ENCODE data around the gene ELL. TPM values are rescaled to one million over a fixed set of nuclear protein-coding genes. Genes with fewer than 3 reads are reported as not detected.

The ELL gene
- total and polyA plus RNA-seq, 3 experiments from 2014 or later: 22.1 to 25.5 (median 24.4) TPM

- Histone ChIP-seq H3K9me3 (ENCODE audit: low read length) (no peaks in the 10 kb centered on the region), H3K4me3 (ENCODE audit: low read length) (peak overlapping the region; percentile 76), H3K4me1 (ENCODE audit: insufficient read depth, low read length) (peaks cover 27% of the 10 kb centered on the region), H3K36me3 (ENCODE audit: insufficient read depth, low read length) (no peaks in the 10 kb centered on the region), H3K27me3 (ENCODE audit: insufficient read depth, low read length, poor library complexity, severe bottlenecking) (no peaks in the 10 kb centered on the region), H3K27ac (ENCODE audit: low read depth, low read length) (peak overlapping the region; percentile 92)
- Mint-ChIP-seq H3K27me3 (peaks cover 0 to 2% of the 10 kb centered on the region in 2 donors), H3K27ac (peak overlapping the region; percentile 79 to 100 (median 96)), H3K4me3 (peak overlapping the region; percentile 87 to 98 (median 94)), H3K4me1 (peaks cover 38 to 47% (median 41%) of the 10 kb centered on the region in 3 donors), H3K9me3 (no peaks in the 10 kb centered on the region), H3K36me3 (peaks cover 0 to 20% (median 0%) of the 10 kb centered on the region in 3 donors)
- CTCF ChIA-PET: interaction anchor here (0.6 to 6.6 kb wide), 36 partner anchors 10 to 519 kb away, joined by 3 to 81 read pairs (median 4); partner anchors contain the start of genes FKBP8, KXD1, REX1BD and UBA52
- peak; percentile 39 to 74 (median 57) for DNase-seq
- POLR2A ChIA-PET: interaction anchor here (0.5 to 3.5 kb wide), 9 partner anchors 18 to 239 kb away, joined by 3 to 38 read pairs (median 4); partner anchors contain the start of genes REX1BD and UBA52
Measured at GRCh38 chr19:18519962-18520847, 1.7 kb downstream of the ELL start.

GRCh38 chr19:18518639-18519038 is 3.2 kb downstream of the ELL start:
- no peak for DNase-seq
- H3K4me1 Mint-ChIP-seq: peaks cover 45 to 61% (median 55%) of the 10 kb centered on the region in 3 donors
- ChIA-PET POLR2A (interaction anchor here (0.6 to 3.5 kb wide), 3 partner anchors 10 to 23 kb away, joined by 3 to 38 read pairs (median 5); no protein-coding TSS in a partner anchor), CTCF (interaction anchor here (0.6 to 6.6 kb wide), 9 partner anchors 8 to 70 kb away, joined by 3 to 81 read pairs (median 27); partner anchors contain the start of genes REX1BD and UBA52)
- Histone ChIP-seq H3K27ac (ENCODE audit: low read depth, low read length) (no peak overlapping the region), H3K9me3 (ENCODE audit: low read length) (no peaks in the 10 kb centered on the region), H3K36me3 (ENCODE audit: insufficient read depth, low read length) (no peaks in the 10 kb centered on the region), H3K27me3 (ENCODE audit: insufficient read depth, low read length, poor library complexity, severe bottlenecking) (no peaks in the 10 kb centered on the region), H3K4me1 (ENCODE audit: insufficient read depth, low read length) (peaks cover 36% of the 10 kb centered on the region), H3K4me3 (ENCODE audit: low read length) (no peak overlapping the region)
- H3K27ac Mint-ChIP-seq: peak overlapping the region in 5 of 8 donors; percentile 79 to 96 (median 79)
- H3K36me3 Mint-ChIP-seq: peaks cover 0 to 26% (median 0%) of the 10 kb centered on the region in 3 donors
- peak overlapping the region in 5 of 7 donors; percentile 38 to 97 (median 66) for H3K4me3 Mint-ChIP-seq
- H3K27me3 Mint-ChIP-seq: peaks cover 0 to 2% of the 10 kb centered on the region in 2 donors
- no peaks in the 10 kb centered on the region for H3K9me3 Mint-ChIP-seq

DNA sequence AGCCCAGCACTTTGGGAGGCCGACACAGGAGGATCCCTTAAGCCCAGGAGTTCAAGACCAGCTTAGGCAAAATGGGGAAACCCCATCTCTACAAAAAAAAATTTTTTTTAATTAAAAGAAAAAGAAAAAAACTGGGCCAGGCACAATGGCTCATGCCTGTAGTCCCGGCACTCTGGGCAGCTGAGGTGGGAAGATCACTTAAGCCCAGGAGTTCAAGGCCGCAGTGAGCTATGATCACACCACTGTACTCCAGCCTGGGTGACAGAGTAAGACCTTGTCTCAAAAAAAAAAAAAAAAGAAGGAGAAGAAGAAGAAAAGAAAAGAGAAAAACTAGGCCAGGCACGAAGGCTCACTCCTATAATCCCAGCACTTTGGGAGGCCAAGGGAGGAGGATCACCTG is 4.3 kb downstream of the ELL start:
- H3K4me1 ChIP-seq (ENCODE audit: insufficient read depth, low read length): peaks cover 33% of the 10 kb centered on the region
- peak overlapping the region in 6 of 8 donors; percentile 66 to 90 (median 79) for H3K27ac Mint-ChIP-seq
- no peaks in the 10 kb centered on the region for H3K9me3 ChIP-seq (ENCODE audit: low read length)
- peak overlapping the region in 2 of 7 donors; percentile 44 to 63 for H3K4me3 Mint-ChIP-seq
- no peaks in the 10 kb centered on the region for H3K9me3 Mint-ChIP-seq
- no peaks in the 10 kb centered on the region for H3K36me3 ChIP-seq (ENCODE audit: insufficient read depth, low read length)
- CTCF ChIA-PET: interaction anchor here (1.3 to 6.6 kb wide), 5 partner anchors 9 to 71 kb away, joined by 3 to 81 read pairs (median 41); partner anchors contain the start of gene REX1BD
- H3K36me3 Mint-ChIP-seq: peaks cover 0 to 29% (median 0%) of the 10 kb centered on the region in 3 donors
- DNase-seq: no peak
- H3K27me3 Mint-ChIP-seq: peaks cover 0 to 2% of the 10 kb centered on the region in 2 donors
- no peak overlapping the region for H3K4me3 ChIP-seq (ENCODE audit: low read length)
- no peak overlapping the region for H3K27ac ChIP-seq (ENCODE audit: low read depth, low read length)
- POLR2A ChIA-PET: no interaction called here
- H3K27me3 ChIP-seq (ENCODE audit: insufficient read depth, low read length, poor library complexity, severe bottlenecking): no peaks in the 10 kb centered on the region
- H3K4me1 Mint-ChIP-seq: peaks cover 52 to 69% (median 64%) of the 10 kb centered on the region in 3 donors

GRCh38 chr19:18515959-18516358 is 5.9 kb downstream of the ELL start:
- Mint-ChIP-seq H3K27ac (peak overlapping the region; percentile 75 to 98 (median 92)), H3K36me3 (peaks cover 0 to 21% (median 0%) of the 10 kb centered on the region in 3 donors), H3K4me3 (peak overlapping the region in 5 of 7 donors; percentile 38 to 72 (median 54)), H3K9me3 (no peaks in the 10 kb centered on the region), H3K27me3 (peaks cover 0 to under 1% of the 10 kb centered on the region in 2 donors), H3K4me1 (peaks cover 53 to 76% (median 67%) of the 10 kb centered on the region in 3 donors)
- Histone ChIP-seq H3K9me3 (ENCODE audit: low read length) (no peaks in the 10 kb centered on the region), H3K36me3 (ENCODE audit: insufficient read depth, low read length) (no peaks in the 10 kb centered on the region), H3K4me3 (ENCODE audit: low read length) (no peak overlapping the region), H3K27ac (ENCODE audit: low read depth, low read length) (no peak overlapping the region), H3K27me3 (ENCODE audit: insufficient read depth, low read length, poor library complexity, severe bottlenecking) (no peaks in the 10 kb centered on the region), H3K4me1 (ENCODE audit: insufficient read depth, low read length) (peaks cover 31% of the 10 kb centered on the region)
- no peak for DNase-seq
- ChIA-PET POLR2A (interaction anchor here (1.4 kb wide), 1 partner anchor 74 kb away, joined by 3 read pairs; no protein-coding TSS in a partner anchor), CTCF (interaction anchor here (1.0 to 1.3 kb wide), 3 partner anchors 15 to 73 kb away, joined by 3 read pairs; no protein-coding TSS in a partner anchor)

DNA sequence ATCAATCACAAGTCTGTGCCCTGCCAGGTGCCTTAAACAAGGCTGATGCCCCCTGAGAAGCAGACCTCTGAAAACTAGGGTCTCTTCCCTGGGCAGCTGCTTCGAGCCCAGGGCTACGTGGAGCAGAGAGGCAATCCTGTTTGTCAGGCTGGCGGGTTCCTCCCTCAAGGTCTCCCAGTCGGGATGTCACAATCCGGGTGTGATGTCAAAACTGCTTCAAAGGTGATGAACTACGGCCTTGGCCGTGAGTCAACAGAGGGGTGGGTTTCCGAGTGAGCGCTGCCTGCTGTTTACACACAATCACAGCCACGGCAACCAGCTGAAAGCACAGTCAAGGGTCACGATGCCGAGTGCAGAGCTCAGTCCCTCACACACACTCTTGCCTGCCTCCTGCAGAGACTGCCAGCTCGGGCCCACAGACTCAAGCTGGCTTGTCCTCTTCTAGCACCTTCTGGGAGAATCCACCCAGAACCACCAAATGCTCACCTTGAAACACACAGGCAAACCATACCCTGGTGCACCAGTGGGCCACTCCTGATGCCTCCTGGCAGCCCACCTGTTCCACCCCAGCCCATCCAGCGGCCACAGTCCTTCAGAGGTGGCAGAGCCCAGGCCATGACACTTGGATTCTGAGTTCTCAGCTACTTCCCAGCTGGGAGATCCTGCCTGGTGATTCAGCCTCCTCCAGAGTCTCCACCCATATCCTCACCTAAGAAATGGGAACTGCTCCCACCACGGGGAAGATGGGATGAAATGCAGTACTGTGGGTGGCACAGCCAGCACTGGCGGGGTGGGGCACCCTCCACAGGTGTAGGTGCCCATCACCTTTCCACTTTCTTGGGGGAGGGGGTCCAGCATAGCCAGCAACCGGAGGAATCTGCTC is 6.8 kb downstream of the ELL start:
- peak in 4 of 5 donors; percentile 29 to 74 (median 60) for DNase-seq
- peaks cover 33% of the 10 kb centered on the region for H3K4me1 ChIP-seq (ENCODE audit: insufficient read depth, low read length)
- no peaks in the 10 kb centered on the region for H3K36me3 ChIP-seq (ENCODE audit: insufficient read depth, low read length)
- Mint-ChIP-seq H3K27me3 (no peaks in the 10 kb centered on the region), H3K27ac (peak overlapping the region; percentile 79 to 98 (median 92)), H3K9me3 (no peaks in the 10 kb centered on the region), H3K4me1 (peaks cover 53 to 78% (median 69%) of the 10 kb centered on the region in 3 donors), H3K4me3 (peak overlapping the region; percentile 52 to 72 (median 63)), H3K36me3 (peaks cover 0 to 18% (median 0%) of the 10 kb centered on the region in 3 donors)
- H3K4me3 ChIP-seq (ENCODE audit: low read length): no peak overlapping the region
- no peaks in the 10 kb centered on the region for H3K27me3 ChIP-seq (ENCODE audit: insufficient read depth, low read length, poor library complexity, severe bottlenecking)
- POLR2A ChIA-PET: no interaction called here
- peak overlapping the region; percentile 54 for H3K27ac ChIP-seq (ENCODE audit: low read depth, low read length)
- no peaks in the 10 kb centered on the region for H3K9me3 ChIP-seq (ENCODE audit: low read length)
- CTCF ChIA-PET: interaction anchor here (0.8 to 1.1 kb wide), 2 partner anchors 12 to 127 kb away, joined by 3 read pairs; no protein-coding TSS in a partner anchor

DNA sequence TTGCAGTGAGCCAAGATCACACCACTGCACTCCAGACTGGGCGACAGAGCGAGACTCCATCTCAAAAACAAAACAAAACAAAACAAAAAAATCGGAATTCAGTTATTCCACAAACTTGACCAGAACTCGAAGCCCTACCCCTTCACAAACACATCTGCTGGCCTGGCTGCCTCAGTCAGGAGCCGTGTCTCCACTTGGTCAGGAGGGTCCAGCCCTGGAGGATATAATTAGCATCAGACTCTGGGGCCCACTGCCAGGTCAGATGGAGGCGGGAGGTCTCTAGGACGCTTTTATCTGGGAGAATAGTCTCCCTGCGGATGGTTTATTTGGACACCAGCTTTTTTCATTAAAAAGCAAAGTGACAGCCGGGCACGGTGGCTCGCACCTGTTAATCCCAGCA is 8.0 kb downstream of the ELL start:
- H3K4me3 Mint-ChIP-seq: peak overlapping the region in 1 of 7 donors; percentile 78
- POLR2A ChIA-PET: no interaction called here
- no peaks in the 10 kb centered on the region for H3K27me3 ChIP-seq (ENCODE audit: insufficient read depth, low read length, poor library complexity, severe bottlenecking)
- no peaks in the 10 kb centered on the region for H3K9me3 ChIP-seq (ENCODE audit: low read length)
- H3K4me1 Mint-ChIP-seq: peaks cover 55 to 81% (median 72%) of the 10 kb centered on the region in 3 donors
- H3K4me3 ChIP-seq (ENCODE audit: low read length): no peak overlapping the region
- H3K27ac ChIP-seq (ENCODE audit: low read depth, low read length): no peak overlapping the region
- peak overlapping the region in 7 of 8 donors; percentile 0 to 98 (median 91) for H3K27ac Mint-ChIP-seq
- H3K27me3 Mint-ChIP-seq: no peaks in the 10 kb centered on the region
- peaks cover 38% of the 10 kb centered on the region for H3K4me1 ChIP-seq (ENCODE audit: insufficient read depth, low read length)
- DNase-seq: no peak
- peaks cover 0 to 15% (median 0%) of the 10 kb centered on the region in 3 donors for H3K36me3 Mint-ChIP-seq
- no peaks in the 10 kb centered on the region for H3K9me3 Mint-ChIP-seq
- H3K36me3 ChIP-seq (ENCODE audit: insufficient read depth, low read length): no peaks in the 10 kb centered on the region
- CTCF ChIA-PET: no interaction called here

- DNase-seq: no peak
- Histone ChIP-seq H3K4me1 (ENCODE audit: insufficient read depth, low read length) (peaks cover 60% of the 10 kb centered on the region), H3K9me3 (ENCODE audit: low read length) (no peaks in the 10 kb centered on the region), H3K4me3 (ENCODE audit: low read length) (no peak overlapping the region), H3K27ac (ENCODE audit: low read depth, low read length) (no peak overlapping the region), H3K27me3 (ENCODE audit: insufficient read depth, low read length, poor library complexity, severe bottlenecking) (no peaks in the 10 kb centered on the region), H3K36me3 (ENCODE audit: insufficient read depth, low read length) (no peaks in the 10 kb centered on the region)
- Mint-ChIP-seq H3K9me3 (no peaks in the 10 kb centered on the region), H3K4me3 (peak overlapping the region in 5 of 7 donors; percentile 3 to 61 (median 48)), H3K27ac (peak overlapping the region in 7 of 8 donors; percentile 65 to 100 (median 85)), H3K4me1 (peaks cover 68 to 90% (median 80%) of the 10 kb centered on the region in 3 donors), H3K36me3 (peaks cover 0 to 9% (median 1%) of the 10 kb centered on the region in 3 donors), H3K27me3 (peaks cover 0 to 2% of the 10 kb centered on the region in 2 donors)
- POLR2A ChIA-PET: interaction anchor here (1.1 kb wide), 1 partner anchor 11 kb away, joined by 4 read pairs; no protein-coding TSS in a partner anchor
- CTCF ChIA-PET: interaction anchor here (1.5 to 9.7 kb wide), 2 partner anchors 9 to 48 kb away, joined by 4 to 81 read pairs; partner anchors contain the start of gene ELL
Measured at GRCh38 chr19:18510216-18510615, 11.7 kb downstream of the ELL start.
